Measurements from ENCODE around the gene PPP6R2.

Gene PPP6R2

DNA sequence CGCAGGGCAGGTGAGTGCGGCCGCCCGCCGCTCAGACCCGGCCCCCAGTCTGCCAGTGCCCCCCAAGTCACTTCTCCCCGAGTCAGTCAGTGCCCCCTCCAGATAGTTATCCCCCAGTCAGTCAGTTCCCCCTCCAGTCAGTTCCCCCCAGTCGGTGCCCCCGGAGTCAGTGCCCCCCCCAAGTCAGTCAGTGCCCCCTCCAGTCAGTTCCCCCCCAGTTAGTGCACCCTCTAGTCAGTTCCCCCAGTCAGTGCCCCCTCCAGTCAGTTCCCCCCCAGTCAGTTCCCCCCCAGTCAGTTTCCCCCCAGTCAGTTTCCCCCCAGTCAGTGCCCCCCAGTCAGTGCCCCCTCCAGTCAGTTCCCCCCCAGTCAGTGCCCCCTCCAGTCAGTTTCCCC lies 411 bp downstream of the PPP6R2 start:
- POLR2A ChIA-PET: no interaction called here
- no peak for DNase-seq (ENCODE audit: low read depth, low spot score)
- TF ChIP-seq, protein P1, sequence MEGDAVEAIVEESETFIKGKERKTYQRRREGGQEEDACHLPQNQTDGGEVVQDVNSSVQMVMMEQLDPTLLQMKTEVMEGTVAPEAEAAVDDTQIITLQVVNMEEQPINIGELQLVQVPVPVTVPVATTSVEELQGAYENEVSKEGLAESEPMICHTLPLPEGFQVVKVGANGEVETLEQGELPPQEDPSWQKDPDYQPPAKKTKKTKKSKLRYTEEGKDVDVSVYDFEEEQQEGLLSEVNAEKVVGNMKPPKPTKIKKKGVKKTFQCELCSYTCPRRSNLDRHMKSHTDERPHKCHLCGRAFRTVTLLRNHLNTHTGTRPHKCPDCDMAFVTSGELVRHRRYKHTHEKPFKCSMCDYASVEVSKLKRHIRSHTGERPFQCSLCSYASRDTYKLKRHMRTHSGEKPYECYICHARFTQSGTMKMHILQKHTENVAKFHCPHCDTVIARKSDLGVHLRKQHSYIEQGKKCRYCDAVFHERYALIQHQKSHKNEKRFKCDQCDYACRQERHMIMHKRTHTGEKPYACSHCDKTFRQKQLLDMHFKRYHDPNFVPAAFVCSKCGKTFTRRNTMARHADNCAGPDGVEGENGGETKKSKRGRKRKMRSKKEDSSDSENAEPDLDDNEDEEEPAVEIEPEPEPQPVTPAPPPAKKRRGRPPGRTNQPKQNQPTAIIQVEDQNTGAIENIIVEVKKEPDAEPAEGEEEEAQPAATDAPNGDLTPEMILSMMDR (IDR thresholded peaks at IDR 0.05; ENCODE audit: insufficient read depth, low read length, missing control alignments): no peak
- H3K4me3 ChIP-seq (ENCODE audit: low read depth, low read length): peak overlapping the region; percentile 72
- CTCF ChIA-PET: no interaction called here

DNA sequence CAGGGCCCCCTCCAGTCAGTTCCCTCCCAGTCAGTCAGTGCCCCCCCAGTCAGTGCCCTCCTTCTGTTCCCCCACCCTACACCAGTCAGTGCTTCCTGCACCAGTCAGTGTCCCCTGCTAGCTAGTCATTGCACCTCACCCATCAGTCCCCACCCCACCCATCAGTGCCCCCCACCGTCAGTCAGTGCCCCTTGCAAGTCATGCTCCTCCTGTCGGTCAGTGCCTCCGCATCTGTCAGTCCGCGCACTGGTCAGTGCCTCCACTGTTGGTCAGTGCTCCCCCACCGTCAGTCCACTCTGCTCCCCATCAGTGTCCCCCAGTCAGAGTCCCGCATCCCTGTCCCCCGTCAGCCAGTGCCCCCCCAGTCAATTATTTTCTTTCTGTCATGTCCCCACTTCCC lies 3.3 kb downstream of the PPP6R2 start:
- ChIA-PET CTCF (no interaction called here), POLR2A (no interaction called here)
- no peak for DNase-seq (ENCODE audit: low read depth, low spot score)
- no peak overlapping the region for H3K4me3 ChIP-seq (ENCODE audit: low read depth, low read length)
- TF ChIP-seq, protein P1 (IDR thresholded peaks at IDR 0.05; ENCODE audit: insufficient read depth, low read length, missing control alignments): no peak

DNA sequence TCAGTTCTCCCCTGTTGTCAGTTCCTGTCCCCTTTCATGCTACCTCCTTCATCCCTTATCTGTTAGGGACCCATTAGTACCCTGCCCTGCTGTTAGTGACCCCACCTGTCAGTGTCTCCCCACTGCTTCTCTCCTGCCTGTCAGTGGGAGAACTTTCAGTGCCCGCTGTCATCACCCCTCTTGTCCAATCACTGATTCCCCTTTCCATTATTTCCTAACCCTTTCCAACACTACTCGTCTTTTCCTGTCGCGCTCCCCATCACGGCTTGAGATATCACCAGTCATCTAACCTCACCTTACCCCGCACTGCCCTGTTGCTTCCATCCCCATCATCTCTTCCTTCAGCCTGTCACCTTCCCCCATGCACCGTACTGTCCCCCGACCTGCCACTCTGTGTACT lies 4.0 kb downstream of the PPP6R2 start:
- CTCF ChIA-PET: interaction anchor here (1.5 kb wide), 1 partner anchor 28 kb away, joined by 3 read pairs; no protein-coding TSS in a partner anchor
- DNase-seq (ENCODE audit: low read depth, low spot score): no peak
- TF ChIP-seq, protein P1 (IDR thresholded peaks at IDR 0.05; ENCODE audit: insufficient read depth, low read length, missing control alignments): no peak
- no peak overlapping the region for H3K4me3 ChIP-seq (ENCODE audit: low read depth, low read length)
- POLR2A ChIA-PET: no interaction called here

DNA sequence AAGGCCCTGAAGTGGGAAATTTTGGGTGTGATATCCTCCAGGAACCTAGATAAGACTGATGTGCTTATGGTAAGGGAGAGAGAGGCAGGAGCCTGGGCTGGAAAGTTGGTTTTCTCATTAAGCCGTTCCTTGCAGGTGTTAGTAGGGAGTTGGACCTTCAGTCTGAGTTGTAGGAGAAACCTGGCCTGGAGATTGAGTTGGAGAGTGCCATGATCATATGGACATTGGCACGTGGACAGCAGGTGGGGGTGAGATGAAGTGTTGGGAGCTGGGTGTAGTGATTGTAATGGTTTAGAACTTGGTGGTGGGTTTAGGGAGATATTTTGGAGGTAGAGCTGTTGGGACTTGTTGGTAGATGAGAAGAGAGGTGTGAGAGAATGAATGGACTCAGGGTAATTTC lies 4.9 kb downstream of the PPP6R2 start:
- ChIA-PET CTCF (interaction anchor here (0.7 to 1.5 kb wide), 4 partner anchors 16 to 273 kb away, joined by 3 to 4 read pairs (median 4); partner anchors contain the start of gene DENND6B), POLR2A (no interaction called here)
- no peak overlapping the region for H3K4me3 ChIP-seq (ENCODE audit: low read depth, low read length)

DNA sequence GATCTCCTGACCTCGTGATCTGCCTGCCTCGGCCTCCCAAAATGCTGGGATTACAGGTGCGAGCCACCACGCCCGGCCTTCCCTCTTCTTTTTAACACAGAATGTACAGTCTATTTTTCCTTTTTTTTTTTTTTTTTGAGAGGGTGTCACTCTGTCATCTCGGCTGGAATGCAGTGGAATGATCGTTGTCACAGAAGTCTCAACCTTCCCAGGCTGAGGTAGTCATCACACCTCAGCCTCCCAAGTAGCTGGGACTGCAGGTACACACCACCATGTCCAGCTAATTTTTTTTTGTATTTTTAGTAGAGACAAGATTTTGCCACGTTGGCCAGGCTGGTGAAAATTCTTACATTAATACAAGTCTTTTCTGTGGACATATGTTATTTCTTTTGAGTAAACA lies 13.1 kb downstream of the PPP6R2 start:
- DNase-seq (ENCODE audit: low read depth, low spot score): no peak
- ChIA-PET POLR2A (no interaction called here), CTCF (interaction anchor here (1.3 to 2.0 kb wide), 2 partner anchors 10 to 14 kb away, joined by 6 to 9 read pairs; no protein-coding TSS in a partner anchor)
- no peak overlapping the region for H3K4me3 ChIP-seq (ENCODE audit: low read depth, low read length)
- TF ChIP-seq, protein P1 (IDR thresholded peaks at IDR 0.05; ENCODE audit: insufficient read depth, low read length, missing control alignments): no peak

More for the DNA sequence above, 4.9 kb downstream of the PPP6R2 start:
- no peak for DNase-seq (ENCODE audit: low read depth, low spot score)
- TF ChIP-seq, protein P1 (IDR thresholded peaks at IDR 0.05; ENCODE audit: insufficient read depth, low read length, missing control alignments): no peak

DNA sequence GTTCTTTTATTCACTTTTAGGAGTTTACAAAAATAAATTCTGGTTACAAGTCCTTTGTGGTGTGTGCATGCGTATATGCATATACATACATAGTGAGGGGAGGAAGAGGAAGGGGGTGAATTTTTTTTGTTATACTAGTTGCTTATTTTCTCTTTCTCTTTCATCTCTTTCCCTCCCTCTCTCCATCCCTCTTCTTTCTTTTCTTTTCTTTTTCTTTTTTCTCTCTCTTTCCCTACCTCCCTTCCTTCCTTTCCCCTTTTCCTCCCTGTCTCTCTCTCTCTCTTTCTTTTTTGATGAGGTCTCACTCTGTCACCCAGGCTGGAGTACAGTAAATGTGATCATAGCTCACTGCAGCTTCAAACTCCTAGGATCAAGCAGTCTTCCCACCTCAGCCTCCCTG lies 14.1 kb downstream of the PPP6R2 start:
- no peak for DNase-seq (ENCODE audit: low read depth, low spot score)
- ChIA-PET CTCF (interaction anchor here (1.5 to 2.0 kb wide), 3 partner anchors 9 to 15 kb away, joined by 6 to 9 read pairs (median 7); no protein-coding TSS in a partner anchor), POLR2A (interaction anchor here (0.7 kb wide), 1 partner anchor 133 kb away, joined by 5 read pairs; no protein-coding TSS in a partner anchor)
- H3K4me3 ChIP-seq (ENCODE audit: low read depth, low read length): no peak overlapping the region
- TF ChIP-seq, protein P1 (IDR thresholded peaks at IDR 0.05; ENCODE audit: insufficient read depth, low read length, missing control alignments): no peak

Data from AG04449 (cell line).